Brain microvascular endothelial cell (primary cell): ENCODE results near the gene CA9.

Experiments
- DNase-seq: peaks from one replicate; pipeline ENCODE4 v3.0.0-alpha.2; 2020
- H3K27ac ChIP-seq: fragments of 250-450 bp; sonication (Bioruptor Pico); 2 replicates; pipeline ENCODE4 v1.5.1; 2020; ENCODE audit warnings: mild to moderate bottlenecking, moderate library complexity
- H3K27me3 ChIP-seq: fragments of 250-450 bp; sonication (Bioruptor Pico); replicated peaks from 2 replicates; pipeline ENCODE4 v1.5.1; 2020; ENCODE audit warnings: mild to moderate bottlenecking
- H3K36me3 ChIP-seq: fragments of 250-450 bp; sonication (Bioruptor Pico); replicated peaks from 2 replicates; pipeline ENCODE4 v1.5.1; 2020; ENCODE audit warnings: mild to moderate bottlenecking
- H3K4me3 ChIP-seq: 2 replicates; pipeline ENCODE4 v1.5.1; 2011; ENCODE audit warnings: low read depth, mild to moderate bottlenecking, control low read depth, low read length, moderate library complexity
- in situ Hi-C: cut with HindIII; loops from 2 replicates; pipeline ENCODE4 v1.10.0; 2017; ENCODE audit warnings: low sequenced_read_pairs, low pct_ligation_motif_present
- TF ChIP-seq, protein P1 (sequence below): IDR thresholded peaks from 2 replicates; pipeline ENCODE4 v1.5.1; 2011; ENCODE audit warnings: low read depth, mild to moderate bottlenecking, moderate library complexity, low read length, control low read depth, inconsistent platforms; ENCODE audit errors: missing control alignments

The CA9 gene

DNA sequence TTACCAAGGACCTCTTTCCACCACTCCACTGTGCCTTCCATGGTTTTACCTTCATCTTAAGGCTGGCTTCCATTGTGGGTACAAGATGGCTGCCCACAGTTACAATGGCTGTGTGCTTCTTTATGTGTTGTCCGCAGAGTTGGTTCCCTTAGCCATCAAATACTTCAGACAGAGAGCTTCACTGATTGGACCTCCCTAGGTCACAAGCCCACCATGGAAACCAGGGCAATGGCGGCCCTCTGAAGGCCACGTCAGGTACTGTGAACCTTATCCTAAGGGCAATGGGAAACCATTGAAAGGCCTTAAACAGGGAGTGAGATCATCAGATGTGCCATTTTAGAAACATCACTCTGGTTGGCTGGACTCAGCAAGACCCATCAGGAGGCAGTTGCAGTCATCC lies 5.8 kb upstream of the CA9 start:
- Histone ChIP-seq H3K4me3 (no peak overlapping the region), H3K36me3 (no peaks in the 10 kb centered on the region), H3K27ac (no peak overlapping the region), H3K27me3 (no peaks in the 10 kb centered on the region)
- no peak for DNase-seq
- TF ChIP-seq, protein P1, sequence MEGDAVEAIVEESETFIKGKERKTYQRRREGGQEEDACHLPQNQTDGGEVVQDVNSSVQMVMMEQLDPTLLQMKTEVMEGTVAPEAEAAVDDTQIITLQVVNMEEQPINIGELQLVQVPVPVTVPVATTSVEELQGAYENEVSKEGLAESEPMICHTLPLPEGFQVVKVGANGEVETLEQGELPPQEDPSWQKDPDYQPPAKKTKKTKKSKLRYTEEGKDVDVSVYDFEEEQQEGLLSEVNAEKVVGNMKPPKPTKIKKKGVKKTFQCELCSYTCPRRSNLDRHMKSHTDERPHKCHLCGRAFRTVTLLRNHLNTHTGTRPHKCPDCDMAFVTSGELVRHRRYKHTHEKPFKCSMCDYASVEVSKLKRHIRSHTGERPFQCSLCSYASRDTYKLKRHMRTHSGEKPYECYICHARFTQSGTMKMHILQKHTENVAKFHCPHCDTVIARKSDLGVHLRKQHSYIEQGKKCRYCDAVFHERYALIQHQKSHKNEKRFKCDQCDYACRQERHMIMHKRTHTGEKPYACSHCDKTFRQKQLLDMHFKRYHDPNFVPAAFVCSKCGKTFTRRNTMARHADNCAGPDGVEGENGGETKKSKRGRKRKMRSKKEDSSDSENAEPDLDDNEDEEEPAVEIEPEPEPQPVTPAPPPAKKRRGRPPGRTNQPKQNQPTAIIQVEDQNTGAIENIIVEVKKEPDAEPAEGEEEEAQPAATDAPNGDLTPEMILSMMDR: no peak
- in situ Hi-C loops: no loop called here

DNA sequence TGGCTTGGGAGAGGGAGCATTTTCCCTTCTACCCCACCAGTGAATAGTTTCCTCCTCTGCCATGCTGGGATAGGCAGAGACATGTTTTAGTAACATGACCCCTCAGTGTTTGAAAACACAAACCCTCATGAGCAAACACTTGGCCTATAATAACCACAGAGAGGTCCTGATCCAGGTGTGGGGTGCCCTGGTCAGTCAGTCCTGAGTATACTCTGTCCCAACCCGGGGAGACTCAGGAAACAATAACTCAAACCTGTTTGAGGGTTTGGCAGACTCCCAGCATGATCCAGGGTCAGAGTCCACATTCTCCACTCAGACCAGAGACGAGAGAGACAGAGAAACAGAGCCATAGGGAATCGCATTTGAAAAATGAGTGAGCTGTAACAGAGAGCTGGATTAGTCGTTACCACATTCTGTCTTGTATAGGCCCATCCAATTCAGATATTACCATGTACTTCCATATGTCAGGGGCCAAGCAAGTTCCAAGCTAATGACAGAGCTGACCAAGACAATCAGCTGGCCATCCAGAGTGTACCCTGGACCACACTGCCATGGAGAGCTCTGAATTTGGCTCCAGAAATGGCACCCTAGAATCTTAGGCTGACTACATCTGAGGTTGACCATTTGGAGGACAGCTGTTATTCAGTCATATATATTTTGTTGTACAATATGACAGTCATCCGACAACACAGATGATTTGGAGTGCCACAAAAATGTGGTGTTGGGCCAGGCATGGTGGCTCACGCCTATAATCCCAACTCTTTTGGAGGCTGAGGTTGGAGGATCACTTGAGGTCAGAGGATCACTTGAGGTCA lies 4.2 kb upstream of the CA9 start:
- no peak overlapping the region for H3K4me3 ChIP-seq
- no peaks in the 10 kb centered on the region for H3K27me3 ChIP-seq
- no peaks in the 10 kb centered on the region for H3K36me3 ChIP-seq
- H3K27ac ChIP-seq: no peak overlapping the region
- no peak for DNase-seq
- TF ChIP-seq, protein P1: no peak
- in situ Hi-C loops: no loop called here

DNA sequence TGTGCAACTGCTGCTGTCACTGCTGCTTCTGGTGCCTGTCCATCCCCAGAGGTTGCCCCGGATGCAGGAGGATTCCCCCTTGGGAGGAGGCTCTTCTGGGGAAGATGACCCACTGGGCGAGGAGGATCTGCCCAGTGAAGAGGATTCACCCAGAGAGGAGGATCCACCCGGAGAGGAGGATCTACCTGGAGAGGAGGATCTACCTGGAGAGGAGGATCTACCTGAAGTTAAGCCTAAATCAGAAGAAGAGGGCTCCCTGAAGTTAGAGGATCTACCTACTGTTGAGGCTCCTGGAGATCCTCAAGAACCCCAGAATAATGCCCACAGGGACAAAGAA lies 265 bp downstream of the CA9 start:
- TF ChIP-seq, protein P1: no peak
- DNase-seq: no peak
- in situ Hi-C loops: no loop called here

DNA sequence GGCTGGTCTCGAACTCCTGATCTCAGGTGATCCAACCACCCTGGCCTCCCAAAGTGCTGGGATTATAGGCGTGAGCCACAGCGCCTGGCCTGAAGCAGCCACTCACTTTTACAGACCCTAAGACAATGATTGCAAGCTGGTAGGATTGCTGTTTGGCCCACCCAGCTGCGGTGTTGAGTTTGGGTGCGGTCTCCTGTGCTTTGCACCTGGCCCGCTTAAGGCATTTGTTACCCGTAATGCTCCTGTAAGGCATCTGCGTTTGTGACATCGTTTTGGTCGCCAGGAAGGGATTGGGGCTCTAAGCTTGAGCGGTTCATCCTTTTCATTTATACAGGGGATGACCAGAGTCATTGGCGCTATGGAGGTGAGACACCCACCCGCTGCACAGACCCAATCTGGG lies 1.5 kb downstream of the CA9 start:
- Histone ChIP-seq H3K4me3 (peak overlapping the region; percentile 56), H3K27me3 (no peaks in the 10 kb centered on the region), H3K27ac (no peak overlapping the region), H3K36me3 (no peaks in the 10 kb centered on the region)
- in situ Hi-C loops: no loop called here
- DNase-seq: no peak
- TF ChIP-seq, protein P1: no peak

More for the DNA sequence above, 265 bp downstream of the CA9 start:
- Histone ChIP-seq H3K27me3 (no peaks in the 10 kb centered on the region), H3K27ac (no peak overlapping the region), H3K36me3 (no peaks in the 10 kb centered on the region), H3K4me3 (no peak overlapping the region)

DNA sequence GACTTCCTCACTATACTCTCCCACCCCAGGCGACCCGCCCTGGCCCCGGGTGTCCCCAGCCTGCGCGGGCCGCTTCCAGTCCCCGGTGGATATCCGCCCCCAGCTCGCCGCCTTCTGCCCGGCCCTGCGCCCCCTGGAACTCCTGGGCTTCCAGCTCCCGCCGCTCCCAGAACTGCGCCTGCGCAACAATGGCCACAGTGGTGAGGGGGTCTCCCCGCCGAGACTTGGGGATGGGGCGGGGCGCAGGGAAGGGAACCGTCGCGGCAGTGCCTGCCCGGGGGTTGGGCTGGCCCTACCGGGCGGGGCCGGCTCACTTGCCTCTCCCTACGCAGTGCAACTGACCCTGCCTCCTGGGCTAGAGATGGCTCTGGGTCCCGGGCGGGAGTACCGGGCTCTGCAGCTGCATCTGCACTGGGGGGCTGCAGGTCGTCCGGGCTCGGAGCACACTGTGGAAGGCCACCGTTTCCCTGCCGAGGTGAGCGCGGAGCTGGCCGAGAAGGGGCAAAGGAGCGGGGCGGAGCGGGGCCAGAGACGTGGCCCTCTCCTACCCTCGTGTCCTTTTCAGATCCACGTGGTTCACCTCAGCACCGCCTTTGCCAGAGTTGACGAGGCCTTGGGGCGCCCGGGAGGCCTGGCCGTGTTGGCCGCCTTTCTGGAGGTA lies 2.1 kb downstream of the CA9 start:
- no peak for DNase-seq
- in situ Hi-C loops: no loop called here
- H3K27me3 ChIP-seq: no peaks in the 10 kb centered on the region
- H3K27ac ChIP-seq: no peak overlapping the region
- no peaks in the 10 kb centered on the region for H3K36me3 ChIP-seq
- TF ChIP-seq, protein P1: peak; percentile 16
- peak overlapping the region; percentile 56 for H3K4me3 ChIP-seq
